NCI-H748 (cell line): ENCODE results near the gene HSD17B1.

Experiments used
- DNase-seq: peaks from one replicate; lab custom pipeline; 2025; ENCODE audit not compliant: unreplicated experiment; lab: John Stamatoyannopoulos, UW

Gene HSD17B1

GRCh38 chr17:42565523-42566214 lies 12.9 kb downstream of the HSD17B1 start:
- DNase-seq, result no peak

GRCh38 chr17:42566215-42566882 lies 13.6 kb downstream of the HSD17B1 start:
- DNase-seq, result no peak

GRCh38 chr17:42566883-42567573 lies 14.3 kb downstream of the HSD17B1 start, which contains the start of gene MLX:
Gene MLX, plus strand, starts transcription at chr17:42567100. Its CDS starts 25 bp downstream, at chr17:42567125.
- peak; percentile 94 for DNase-seq

- DNase-seq, result no peak
These were observed 15.8 kb downstream of the HSD17B1 start for GRCh38 chr17:42568341-42569111.

- no peak for DNase-seq
These were observed 18.9 kb downstream of the HSD17B1 start for GRCh38 chr17:42571435-42572225.

GRCh38 chr17:42573095-42573494 lies 20.4 kb downstream of the HSD17B1 start:
- DNase-seq, result no peak

GRCh38 chr17:42574463-42574862 lies 21.7 kb downstream of the HSD17B1 start:
- DNase-seq, result no peak

GRCh38 chr17:42577140-42577531 lies 24.4 kb downstream of the HSD17B1 start:
- DNase-seq, result no peak

GRCh38 chr17:42577532-42578281 lies 25.0 kb downstream of the HSD17B1 start, which contains the start of gene PSMC3IP:
Gene PSMC3IP, minus strand, starts transcription at chr17:42577729. Its CDS starts 43 bp downstream, at chr17:42577686.
- peak; percentile 93 for DNase-seq

- peak; percentile 85 for DNase-seq
These were observed 25.7 kb downstream of the HSD17B1 start for GRCh38 chr17:42578282-42578869.

- DNase-seq, result no peak
These were observed 27.2 kb downstream of the HSD17B1 start for GRCh38 chr17:42579794-42580551.

- DNase-seq, result no peak
These were observed 29.1 kb downstream of the HSD17B1 start for GRCh38 chr17:42581744-42582270.

- DNase-seq, result no peak
These were observed 32.2 kb downstream of the HSD17B1 start for GRCh38 chr17:42584880-42585279.

GRCh38 chr17:42585353-42585752 lies 32.6 kb downstream of the HSD17B1 start:
- no peak for DNase-seq

GRCh38 chr17:42586514-42587230 lies 33.9 kb downstream of the HSD17B1 start:
- DNase-seq, result no peak

GRCh38 chr17:42590886-42591285 lies 38.2 kb downstream of the HSD17B1 start:
- no peak for DNase-seq

- DNase-seq, result no peak
These were observed 38.7 kb downstream of the HSD17B1 start for GRCh38 chr17:42591411-42591810.

GRCh38 chr17:42596386-42596785 lies 43.7 kb downstream of the HSD17B1 start:
- no peak for DNase-seq
